Hindlimb muscle (tissue), 1 donor: Measurements from ENCODE around the gene PLEKHG5. TPM values are rescaled to one million over a fixed set of nuclear protein-coding genes. Genes with fewer than 3 reads are reported as not detected.
"Not testable (repeated sequence)": the region's sequence is repeated elsewhere in the genome, so short reads cannot be mapped to it uniquely, and the experiment has no call there.

Experiments used
- DNase-seq: peaks from one replicate; pipeline ENCODE4 v3.0.0-alpha.2; 2013
- polyA plus RNA-seq: library from polyadenylated mRNA; unstranded; fragments of 120-200 nt; gene quantifications from one replicate; pipeline ENCODE4 v1.2.1, GENCODE V29; 2013; ENCODE audit not compliant: insufficient read length

The PLEKHG5 gene
- polyA plus RNA-seq, 1 donor = 14.4 TPM

DNA sequence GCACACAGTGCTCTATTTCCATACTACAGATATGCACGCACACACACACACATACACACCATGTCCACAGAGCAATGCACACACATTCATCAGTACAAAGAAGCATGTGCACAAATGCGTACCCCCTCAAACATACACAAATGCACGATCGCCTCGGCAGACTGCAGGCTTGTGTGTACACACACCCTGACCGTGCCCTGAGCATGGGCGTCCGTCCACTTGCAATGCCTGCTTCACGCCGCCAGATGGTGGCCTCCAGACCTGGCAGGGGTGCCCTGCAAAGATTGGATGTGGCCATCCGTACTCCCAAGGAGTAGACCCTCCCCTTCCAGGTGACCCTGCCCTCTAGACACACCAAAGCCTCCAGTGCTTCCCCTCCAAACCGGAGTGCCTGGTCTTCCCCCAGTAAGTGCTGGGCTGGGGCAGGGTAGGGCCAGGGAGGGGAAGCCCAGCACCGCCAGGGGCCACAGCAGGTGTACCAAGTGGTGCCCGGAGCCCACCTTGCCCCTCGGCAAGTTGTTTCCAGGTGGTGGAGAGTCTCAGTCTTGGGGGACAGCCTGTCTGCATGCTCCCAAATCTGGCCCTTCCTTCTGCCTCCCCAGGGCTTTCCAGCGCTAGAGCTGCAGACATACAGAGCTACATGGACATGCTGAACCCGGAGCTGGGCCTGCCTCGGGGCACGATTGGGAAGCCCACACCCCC, 46.3 kb downstream of the PLEKHG5 start:
- DNase-seq = no peak

DNA sequence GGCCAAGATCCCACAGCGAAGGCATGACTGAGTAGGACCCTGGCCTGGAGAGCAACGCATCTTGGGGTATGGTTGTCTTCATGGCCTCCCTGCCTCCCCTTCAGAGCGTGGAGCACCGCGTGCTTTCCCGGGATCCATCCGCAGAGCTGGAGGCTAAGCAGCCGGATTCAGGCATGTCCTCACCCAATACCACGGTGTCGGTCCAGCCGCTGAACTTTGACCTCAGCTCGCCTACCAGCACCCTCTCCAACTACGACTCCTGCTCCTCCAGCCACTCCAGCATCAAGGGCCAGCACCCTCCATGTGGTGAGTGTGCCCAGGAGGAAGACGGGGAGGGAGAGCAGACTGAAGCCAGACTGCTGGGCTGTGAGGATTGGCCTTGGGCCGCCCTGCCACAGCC, 47.1 kb downstream of the PLEKHG5 start:
- DNase-seq = no peak

DNA sequence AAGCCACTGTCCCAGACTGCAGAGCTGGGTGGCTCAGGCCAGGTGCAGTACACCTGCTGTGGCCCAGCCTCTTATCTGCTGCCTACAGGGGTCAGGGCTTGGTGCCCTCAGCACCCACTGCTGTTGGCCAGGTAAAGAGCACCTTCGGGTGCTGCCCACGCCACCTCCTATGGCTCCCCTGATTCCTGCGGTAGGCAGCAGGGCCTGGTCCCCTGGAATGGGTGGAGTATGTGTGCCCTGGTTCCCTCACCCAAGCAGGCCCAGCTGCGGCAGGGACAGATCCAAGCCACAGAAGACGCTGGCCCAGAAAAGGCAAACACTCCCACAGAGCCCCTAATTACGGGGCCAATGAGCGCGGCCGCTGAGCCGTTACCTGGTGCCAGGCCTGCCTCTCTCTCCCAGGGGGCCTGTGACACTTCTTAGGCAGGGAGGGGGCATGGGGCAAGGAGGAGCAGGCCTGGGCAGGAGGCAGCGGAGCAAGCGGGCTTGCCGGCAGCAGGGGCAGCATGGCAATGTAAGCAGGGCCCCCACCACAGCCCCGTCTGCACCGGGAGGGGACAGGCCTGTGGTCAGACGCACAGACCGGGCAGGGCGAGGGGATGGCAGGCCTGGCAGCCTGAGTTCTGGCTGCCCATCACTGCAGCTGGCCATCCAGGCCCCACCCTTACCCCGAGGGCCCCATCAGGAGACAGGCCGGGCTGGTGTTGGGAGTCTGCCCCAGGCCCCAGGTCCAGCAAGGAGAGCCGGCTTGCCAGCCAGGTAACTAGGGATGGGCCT, 47.9 kb downstream of the PLEKHG5 start:
- DNase-seq = no peak

DNA sequence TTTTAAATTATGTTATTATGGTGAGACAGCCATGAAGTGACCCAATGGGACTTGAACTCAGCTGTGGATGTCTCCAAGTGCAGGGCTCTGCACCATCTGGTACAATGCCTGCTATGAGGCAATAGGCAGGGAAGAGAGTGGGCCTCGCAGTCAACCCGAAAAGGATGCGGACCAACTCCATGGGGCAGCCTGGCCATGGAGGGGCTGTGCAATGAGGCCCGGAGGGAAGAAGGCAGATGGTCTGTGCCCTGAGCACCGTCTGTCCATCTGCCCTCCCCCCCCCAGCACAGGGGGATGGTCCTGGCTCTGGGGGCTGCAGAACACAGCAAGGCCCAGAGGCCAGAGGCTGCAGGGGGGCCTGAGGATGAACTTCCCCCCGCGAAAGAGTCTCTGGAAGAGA, 49.9 kb downstream of the PLEKHG5 start:
- DNase-seq = no peak

DNA sequence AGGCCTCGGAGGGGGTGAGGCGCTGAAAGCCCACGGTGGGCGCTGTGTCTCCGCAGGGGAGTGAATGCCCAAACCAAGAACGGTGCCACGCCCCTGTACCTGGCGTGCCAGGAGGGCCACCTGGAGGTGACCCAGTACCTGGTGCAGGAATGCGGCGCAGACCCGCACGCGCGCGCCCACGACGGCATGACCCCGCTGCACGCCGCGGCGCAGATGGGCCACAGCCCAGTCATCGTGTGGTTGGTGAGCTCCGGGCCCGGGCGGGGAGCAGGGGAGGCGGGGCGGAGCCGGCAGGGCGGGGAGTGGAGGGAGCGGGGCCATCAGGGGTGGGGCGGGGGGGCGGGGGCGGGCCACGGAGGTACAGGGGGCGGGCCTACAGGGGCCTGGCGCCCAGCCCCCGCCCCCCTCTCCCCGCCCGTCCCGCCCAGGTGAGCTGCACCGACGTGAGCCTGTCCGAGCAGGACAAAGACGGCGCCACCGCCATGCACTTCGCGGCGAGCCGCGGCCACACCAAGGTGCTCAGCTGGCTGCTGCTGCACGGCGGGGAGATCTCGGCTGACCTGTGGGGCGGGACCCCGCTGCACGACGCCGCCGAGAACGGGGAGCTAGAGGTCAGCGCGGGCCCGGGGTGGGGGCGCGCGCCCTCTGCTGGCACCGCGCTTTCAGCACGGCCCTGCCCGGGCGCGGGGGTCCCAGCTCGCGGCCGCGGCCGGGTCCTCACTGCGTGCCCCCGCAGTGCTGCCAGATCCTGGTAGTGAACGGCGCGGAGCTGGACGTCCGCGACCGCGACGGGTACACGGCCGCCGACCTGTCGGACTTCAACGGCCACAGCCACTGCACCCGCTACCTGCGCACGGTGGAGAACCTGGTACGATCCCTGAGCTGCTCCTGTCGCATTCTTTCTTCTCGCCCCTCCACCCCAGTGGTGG, 51.0 kb downstream of the PLEKHG5 start:
- no peak for DNase-seq

DNA sequence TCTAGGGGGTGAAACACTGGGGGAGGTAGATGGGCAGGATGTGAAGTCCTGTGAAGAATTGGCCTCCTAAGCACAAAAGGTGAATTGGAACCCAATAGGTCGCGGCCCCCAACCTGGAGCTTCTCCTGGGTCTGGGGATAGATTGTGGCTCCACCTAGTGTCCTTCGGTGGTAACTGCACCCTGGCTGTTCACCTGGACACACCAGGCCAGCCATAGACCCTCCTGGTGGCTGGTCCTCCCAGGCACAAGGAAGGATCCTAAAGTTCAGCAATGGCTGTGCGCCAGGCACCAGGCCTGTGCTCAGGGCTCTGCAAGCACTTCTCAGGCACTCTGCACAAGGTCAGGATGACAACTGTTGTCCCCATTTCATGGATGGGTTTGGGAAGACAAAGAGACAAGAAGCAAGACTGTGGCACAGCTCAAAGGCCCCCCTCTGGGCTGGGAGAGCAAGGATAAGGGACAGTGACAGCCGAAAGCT, 53.4 kb downstream of the PLEKHG5 start:
- DNase-seq = peak; percentile 41

DNA sequence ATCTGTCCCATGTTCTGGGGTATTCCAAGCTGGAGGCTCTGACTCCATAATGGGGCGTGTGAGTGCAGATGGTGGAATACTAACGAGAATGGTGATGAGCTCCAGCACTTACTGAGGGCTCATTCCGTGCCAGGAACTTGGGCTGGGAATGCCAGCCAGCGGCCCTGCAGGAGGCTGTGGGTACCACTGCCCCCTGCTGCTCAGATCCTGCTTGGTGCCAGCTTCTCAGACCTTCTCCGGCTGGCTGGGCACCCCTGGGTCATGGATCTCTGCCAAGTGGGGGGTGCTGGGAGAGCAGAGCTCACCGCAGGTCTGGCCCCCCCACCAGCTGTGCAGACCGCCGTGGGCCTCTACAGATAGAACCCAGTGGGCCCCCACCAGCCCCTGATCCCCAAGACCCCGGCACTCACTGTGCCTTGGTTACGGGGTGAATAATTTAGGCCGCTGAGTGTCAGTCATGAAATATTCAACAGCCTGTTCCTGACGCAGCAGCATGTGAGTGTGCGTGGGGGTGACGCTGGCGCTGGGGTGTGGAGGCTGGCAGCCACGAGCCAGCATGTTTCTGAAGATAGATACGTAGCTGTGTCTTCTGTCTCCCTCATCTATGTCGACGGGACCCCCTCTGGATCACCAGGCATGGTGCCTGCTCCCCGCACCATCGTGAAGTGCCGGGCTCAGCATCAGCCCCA, 54.3 kb downstream of the PLEKHG5 start:
- not testable (repeated sequence) for DNase-seq

DNA sequence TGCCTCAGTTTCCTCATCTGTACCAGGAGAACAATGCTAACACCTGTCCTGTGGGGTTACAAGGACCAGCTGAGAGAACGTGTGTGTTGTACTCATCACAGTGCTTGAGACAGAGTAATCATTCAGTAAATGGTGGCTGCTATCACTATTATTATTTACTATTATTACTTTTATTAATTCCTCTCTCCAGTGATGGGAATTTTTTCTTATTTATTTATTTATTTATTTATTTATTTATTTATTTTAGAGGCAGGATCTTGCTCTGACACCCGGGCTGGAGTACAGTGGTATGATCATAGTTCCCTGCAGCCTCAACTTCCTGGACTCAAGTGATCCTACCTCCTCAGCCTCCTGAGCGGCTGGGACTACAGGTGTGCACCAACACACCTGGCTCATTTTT, 55.2 kb downstream of the PLEKHG5 start:
- not testable (repeated sequence) for DNase-seq

DNA sequence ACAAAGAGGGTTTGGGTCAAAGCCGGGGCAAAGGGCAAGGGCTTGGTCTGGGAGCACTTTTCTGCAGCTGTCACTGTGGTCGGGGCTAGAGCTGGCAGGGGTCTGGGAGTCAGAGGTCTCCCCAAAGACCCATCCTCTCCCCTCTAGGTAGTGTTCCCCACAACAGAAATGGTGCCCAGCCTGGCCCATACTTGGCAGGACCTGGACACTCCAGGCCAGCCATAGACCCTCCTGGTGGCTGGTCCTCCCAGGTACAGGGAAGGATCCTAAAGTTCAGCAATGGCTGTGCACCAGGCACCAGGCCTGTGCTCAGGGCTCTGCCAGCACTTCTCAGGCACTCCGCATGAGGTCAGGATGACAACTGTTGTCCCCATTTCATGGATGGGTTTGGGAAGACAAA, 55.9 kb downstream of the PLEKHG5 start:
- DNase-seq = no peak

DNA sequence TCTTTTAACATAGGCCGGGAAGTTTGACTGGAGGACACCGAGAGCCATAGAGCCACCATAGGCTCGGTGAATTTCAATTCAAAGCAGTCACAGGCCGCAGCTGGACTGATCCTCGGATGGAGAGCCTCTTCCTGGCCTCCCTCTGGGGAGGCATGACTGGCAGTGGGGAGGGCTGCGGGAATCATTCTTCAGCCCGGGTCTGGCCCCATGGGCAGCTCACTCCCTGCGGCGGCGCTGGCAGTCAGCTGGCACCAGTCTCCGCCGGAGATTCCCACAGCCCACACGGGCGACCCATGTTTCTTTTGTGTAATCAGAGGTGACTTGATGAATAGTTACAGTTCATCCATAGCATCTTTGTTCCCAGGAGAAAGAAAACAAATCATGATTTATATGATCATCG, 56.3 kb downstream of the PLEKHG5 start:
- no peak for DNase-seq

DNA sequence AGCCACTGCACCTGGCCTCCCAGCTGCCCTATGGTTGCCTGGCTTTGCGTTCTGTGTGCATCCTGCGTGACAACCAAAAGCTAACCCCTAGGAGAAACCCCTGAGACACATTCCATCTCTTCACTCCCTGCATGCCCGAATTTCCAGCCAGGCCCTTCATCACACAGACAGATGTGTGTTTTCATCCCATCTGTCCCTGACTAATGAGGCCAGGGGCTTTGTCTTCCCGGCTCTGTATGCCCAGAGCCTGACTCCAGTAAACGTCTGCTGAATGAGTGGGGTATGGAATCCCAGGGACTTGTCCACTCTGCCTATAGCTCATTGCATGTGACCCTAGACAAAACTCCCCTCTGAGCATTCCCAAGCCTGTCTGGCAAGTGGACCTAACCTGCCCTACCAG, 57.3 kb downstream of the PLEKHG5 start:
- no peak for DNase-seq

DNA sequence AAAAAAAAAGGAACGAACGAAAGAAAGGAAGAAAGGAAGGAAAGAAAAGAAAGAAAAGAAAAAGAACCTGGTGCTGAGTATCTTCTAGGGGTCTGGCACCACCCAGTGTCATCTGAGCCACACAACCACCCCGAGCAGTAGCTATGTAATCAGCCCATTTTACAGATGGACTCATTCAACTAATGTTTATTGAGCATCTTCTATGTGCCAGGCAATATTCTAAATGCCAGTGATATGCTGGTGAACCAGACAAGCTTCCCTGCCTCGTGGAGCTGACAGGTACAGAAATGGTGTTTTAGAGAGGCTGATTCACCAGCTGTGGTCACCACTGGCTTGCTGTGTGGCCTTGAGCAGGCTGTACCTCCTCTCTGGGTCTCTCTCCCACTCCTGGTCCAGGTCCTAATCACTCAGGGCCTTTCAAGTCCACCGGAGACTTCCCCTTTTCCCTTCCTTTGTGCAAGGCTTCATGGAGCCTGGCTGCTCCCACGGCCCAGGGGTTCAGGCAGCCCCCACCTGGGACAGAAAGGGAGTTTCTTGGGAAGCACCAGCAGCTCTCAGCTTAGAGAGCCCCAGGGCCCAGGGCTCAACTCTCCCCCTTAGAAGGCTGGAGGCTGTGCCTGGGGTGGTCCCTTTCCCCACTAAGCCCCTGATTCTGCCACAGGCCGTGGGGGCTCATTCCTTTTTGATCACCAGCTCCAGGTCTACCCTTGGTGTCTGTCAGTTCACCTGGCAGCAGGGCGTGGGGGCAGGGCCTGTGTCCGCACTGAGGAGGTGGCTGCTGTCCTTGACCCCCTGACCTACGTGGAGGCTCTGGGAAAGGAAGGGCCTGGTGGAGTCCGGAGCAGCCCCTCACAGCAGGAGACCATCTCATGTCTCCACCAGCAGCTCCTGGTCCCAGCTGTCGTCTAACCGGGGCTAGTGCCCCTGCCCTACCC, 59.6 kb downstream of the PLEKHG5 start:
- DNase-seq = not testable (repeated sequence)

DNA sequence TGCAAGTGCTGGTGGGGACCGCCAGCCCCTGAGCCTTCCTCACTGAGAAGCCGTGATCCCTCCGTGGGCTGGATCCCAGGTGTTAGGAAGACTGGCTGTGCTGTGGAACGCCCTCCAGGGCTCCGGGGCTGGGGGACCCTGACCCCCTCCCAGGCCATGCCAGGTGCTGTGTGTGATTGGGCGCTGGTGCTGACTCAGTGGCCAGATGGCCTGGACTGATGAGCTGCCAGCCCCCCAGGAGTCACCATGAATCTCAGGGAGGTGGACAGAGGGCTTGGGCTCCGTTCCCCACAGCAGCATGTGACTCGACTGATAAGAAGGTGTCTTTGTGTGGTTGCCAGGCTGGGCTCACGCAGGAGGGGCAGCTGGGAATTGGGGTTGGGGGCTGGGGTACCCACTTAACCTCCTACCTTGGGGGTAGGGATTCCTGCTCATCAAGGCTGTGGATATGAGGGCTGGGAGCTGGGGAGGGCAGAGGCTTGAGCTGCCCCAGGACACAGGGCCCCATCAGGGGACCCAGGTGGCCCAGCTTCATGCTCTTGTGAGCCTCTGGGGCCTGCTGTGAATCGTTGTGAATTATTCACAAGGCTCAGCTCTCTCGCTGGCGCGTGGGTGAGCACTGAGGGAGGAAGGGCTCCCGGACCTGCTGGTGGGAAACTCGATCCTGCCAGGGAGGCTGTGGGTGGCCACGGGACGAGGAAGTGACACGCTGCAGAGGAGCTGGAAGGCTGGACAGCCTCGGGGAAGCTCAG, 61.6 kb downstream of the PLEKHG5 start:
- DNase-seq = not testable (repeated sequence)

DNA sequence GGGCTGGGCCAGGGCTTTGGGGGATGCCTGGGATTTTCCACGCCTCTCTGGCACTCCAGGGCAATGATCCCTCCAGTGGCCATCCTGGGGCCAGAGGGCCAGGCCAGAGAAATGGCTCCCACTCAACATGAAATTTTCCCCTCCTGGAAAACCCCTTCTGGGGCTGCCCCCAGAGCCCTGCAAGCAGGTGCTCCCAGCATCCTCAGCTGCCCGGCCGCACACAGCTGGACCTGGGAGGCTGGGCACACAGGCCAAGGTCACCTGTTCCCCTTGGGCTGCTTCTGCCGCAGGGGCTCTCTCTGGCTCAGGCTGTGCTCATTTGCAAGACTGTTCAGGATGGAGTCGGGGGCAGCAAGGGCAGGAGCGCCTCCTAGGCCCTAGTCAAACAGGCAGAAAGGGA, 63.0 kb downstream of the PLEKHG5 start:
- not testable (repeated sequence) for DNase-seq

DNA sequence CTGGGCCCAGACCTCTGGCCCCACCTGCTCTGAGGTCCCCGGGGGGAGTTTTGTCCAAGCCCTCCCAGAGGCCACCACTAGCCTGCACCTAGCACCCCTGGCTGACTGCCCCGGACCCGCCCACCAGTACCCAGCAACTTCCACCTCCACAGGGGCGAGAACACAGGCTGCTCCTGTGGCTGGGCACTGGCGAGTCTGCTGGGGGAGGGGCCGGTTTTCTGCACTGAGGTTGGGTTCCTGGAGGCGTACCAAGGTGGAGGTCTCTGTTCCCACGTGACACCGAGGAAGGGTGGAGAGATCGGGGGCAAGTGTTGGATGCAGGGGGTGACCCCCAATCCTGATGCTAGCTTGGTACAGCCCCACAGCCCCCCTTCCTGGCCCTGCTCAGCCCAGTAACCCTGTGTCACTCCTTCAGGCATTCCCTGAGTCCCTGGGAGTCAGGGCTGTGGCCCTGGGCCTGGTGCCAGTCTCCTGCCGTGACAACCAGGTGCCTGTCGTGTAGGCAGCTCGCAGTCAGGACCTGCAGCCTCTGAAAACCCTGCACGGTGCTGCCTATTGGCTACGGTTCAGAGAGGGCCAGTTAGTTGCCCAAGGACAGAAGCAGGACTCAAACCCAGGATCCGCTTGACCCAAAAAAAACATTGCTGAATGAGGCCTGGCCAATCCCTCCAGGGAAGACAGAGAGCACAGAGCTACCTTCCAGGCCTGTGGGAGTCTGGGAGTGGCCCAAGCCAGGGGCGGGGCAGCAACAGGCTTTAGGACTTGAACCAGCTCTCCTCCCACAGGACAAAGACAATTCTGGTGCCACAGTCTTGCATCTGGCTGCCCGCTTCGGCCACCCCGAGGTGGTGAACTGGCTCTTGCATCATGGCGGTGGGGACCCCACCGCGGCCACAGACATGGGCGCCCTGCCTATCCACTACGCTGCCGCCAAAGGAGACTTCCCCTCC, 63.8 kb downstream of the PLEKHG5 start:
- no peak for DNase-seq

DNA sequence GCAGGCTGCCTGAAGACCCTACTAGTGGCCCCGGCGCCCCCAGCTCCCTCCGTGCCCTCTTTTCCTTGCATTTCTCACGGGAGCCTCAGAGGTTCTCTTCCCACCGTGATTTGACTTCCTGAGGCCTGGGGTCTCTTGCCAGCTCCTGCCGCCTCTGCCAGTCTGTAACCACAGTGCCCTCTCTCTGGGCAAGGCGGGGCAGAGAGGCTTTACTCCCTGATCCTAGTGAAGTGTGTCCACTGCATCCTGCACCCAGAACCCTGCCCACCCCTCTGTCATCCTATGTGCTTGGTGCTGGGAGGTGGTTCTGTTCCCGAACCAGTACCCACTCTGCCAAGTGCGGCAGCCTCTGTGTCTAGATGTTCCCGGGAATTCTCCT, 64.5 kb downstream of the PLEKHG5 start:
- no peak for DNase-seq

DNA sequence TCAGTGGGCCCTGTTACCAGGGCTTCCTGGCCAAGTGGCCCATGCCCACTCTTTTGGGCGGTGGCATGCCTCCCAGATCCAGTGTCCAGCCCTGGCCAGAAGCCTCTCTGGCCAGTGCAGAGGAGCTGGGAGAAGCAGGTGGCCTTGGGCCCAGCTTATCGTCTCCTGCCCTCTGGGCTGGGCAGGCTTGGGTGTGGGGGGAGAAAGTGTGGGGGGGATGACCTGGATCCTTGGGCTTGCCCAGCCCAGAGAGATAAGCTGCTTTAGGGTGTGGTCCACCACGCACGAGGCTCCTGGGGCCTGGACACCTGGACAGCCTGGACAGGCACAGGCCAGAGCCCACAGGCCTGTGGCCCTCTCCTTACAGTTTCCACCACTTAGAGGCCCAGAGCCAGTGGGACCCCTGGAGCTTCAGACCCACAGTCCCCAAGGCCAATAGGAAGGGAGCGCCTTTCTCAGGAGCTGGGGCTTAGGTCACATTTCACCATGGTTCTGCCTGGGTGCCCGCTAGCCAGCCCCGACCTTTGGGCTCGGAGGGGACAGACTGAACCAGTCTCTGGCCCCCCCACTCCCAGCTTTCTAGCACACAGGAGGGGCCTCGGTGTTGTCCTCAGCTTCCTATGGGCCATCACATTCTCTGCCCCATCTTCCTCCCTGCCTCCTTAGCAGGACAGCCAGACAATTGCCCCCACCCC, 65.0 kb downstream of the PLEKHG5 start:
- no peak for DNase-seq

DNA sequence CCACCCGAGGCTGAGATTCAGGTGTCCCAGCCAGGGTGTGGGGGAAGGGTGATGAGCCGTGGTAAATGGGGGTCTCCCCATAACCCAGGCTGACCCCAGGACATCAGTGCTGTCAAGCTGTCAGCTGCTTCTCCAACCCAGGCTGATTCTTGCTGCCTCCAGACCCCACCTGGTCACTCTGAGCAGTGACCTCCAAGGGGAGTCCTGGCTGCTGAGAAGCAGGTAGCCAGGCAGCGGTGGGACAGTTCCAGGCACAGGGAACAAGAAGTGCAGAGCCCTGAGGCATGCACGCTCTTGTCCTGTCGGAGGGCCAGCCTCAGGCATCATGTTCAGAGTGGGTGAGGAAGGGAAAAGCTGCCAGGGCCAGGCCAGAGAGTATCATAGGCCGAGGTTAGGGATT, 65.8 kb downstream of the PLEKHG5 start:
- no peak for DNase-seq
